ENCODE data around the gene CNTNAP2. TPM values are rescaled to one million over a fixed set of nuclear protein-coding genes. Genes with fewer than 3 reads are reported as not detected.

The CNTNAP2 gene
- total RNA-seq, 1 experiment from 2014 or later = 60.0 TPM

- BruUV-seq (replicated peaks) = no TSS peak
- no peak overlapping the region for H3K27ac ChIP-seq (ENCODE audit: low read depth, low read length, poor library complexity, severe bottlenecking)
- ChIA-PET POLR2A (ENCODE audit: low non-redundant PET) (no interaction called here), CTCF (no interaction called here)
- no peak overlapping the region for H3K4me3 ChIP-seq (ENCODE audit: low read depth, low read length, poor library complexity, severe bottlenecking)
- no peaks in the 10 kb centered on the region for H3K9me3 ChIP-seq (ENCODE audit: low read depth, low read length, poor library complexity, severe bottlenecking)
- H3K27me3 ChIP-seq (replicated peaks; ENCODE audit: insufficient read depth, low read depth, low read length, poor library complexity) = no peaks in the 10 kb centered on the region
- no peak for DNase-seq (ENCODE audit: low spot score)
- no peaks in the 10 kb centered on the region for H3K4me1 ChIP-seq (ENCODE audit: insufficient read depth, low read length, poor library complexity, severe bottlenecking)
- no peaks in the 10 kb centered on the region for H3K36me3 ChIP-seq (ENCODE audit: insufficient read depth, low read length, poor library complexity, severe bottlenecking)
- intact Hi-C loops (cut with micrococcal nuclease; ENCODE audit: unreplicated experiment) = no loop called here
- TF ChIP-seq EZH2 (IDR thresholded peaks at IDR 0.05; ENCODE audit: borderline replicate concordance, low read depth, low read length, poor library complexity, severe bottlenecking) = no peak
- TF ChIP-seq, protein P1, sequence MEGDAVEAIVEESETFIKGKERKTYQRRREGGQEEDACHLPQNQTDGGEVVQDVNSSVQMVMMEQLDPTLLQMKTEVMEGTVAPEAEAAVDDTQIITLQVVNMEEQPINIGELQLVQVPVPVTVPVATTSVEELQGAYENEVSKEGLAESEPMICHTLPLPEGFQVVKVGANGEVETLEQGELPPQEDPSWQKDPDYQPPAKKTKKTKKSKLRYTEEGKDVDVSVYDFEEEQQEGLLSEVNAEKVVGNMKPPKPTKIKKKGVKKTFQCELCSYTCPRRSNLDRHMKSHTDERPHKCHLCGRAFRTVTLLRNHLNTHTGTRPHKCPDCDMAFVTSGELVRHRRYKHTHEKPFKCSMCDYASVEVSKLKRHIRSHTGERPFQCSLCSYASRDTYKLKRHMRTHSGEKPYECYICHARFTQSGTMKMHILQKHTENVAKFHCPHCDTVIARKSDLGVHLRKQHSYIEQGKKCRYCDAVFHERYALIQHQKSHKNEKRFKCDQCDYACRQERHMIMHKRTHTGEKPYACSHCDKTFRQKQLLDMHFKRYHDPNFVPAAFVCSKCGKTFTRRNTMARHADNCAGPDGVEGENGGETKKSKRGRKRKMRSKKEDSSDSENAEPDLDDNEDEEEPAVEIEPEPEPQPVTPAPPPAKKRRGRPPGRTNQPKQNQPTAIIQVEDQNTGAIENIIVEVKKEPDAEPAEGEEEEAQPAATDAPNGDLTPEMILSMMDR (conservative IDR thresholded peaks at IDR 0.05; ENCODE audit: low read depth, low read length) = no peak
Measured at GRCh38 chr7:146702898-146703297, 586.3 kb downstream of the CNTNAP2 start.

DNA sequence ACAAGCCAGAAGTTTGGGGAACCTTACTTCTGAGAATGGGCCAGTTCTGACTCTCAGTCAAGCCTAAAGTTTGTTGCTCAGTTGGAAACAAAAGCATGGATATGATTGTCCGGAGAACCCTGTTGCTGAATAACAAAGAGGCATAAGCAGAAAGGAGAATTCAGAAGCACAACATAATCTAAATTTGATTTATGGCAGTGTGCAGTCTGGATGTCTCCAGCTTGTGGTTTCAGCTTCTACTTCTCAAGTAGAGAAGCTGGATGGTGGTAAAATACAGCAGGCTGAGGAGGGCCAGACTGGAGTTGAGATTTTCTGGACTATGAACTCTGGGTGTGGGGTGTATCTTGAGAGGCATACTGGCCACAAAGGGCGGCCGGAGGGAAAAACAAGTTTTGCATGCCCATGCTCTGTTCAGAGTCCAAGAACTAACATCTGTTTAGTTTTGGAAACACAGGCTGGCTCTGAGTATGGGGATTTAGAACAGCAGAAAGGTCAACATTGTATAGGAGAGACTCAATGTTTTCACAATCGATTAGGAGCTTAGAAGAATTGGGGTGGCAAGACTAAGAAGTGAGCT, 592.9 kb downstream of the CNTNAP2 start:
- CTCF ChIA-PET = no interaction called here
- TF ChIP-seq EZH2 (IDR thresholded peaks at IDR 0.05; ENCODE audit: borderline replicate concordance, low read depth, low read length, poor library complexity, severe bottlenecking) = no peak
- TF ChIP-seq, protein P1 (conservative IDR thresholded peaks at IDR 0.05; ENCODE audit: low read depth, low read length) = no peak

GRCh38 chr7:146713205-146713604, 596.6 kb downstream of the CNTNAP2 start:
- Histone ChIP-seq H3K4me3 (ENCODE audit: low read depth, low read length, poor library complexity, severe bottlenecking) (no peak overlapping the region), H3K36me3 (ENCODE audit: insufficient read depth, low read length, poor library complexity, severe bottlenecking) (no peaks in the 10 kb centered on the region), H3K4me1 (ENCODE audit: insufficient read depth, low read length, poor library complexity, severe bottlenecking) (no peaks in the 10 kb centered on the region), H3K27me3 (replicated peaks; ENCODE audit: insufficient read depth, low read depth, low read length, poor library complexity) (no peaks in the 10 kb centered on the region), H3K27ac (ENCODE audit: low read depth, low read length, poor library complexity, severe bottlenecking) (no peak overlapping the region), H3K9me3 (ENCODE audit: low read depth, low read length, poor library complexity, severe bottlenecking) (no peaks in the 10 kb centered on the region)
- ChIA-PET CTCF (no interaction called here), POLR2A (ENCODE audit: low non-redundant PET) (no interaction called here)
- DNase-seq (ENCODE audit: low spot score) = no peak
- no peak for TF ChIP-seq EZH2 (IDR thresholded peaks at IDR 0.05; ENCODE audit: borderline replicate concordance, low read depth, low read length, poor library complexity, severe bottlenecking)
- TF ChIP-seq, protein P1 (conservative IDR thresholded peaks at IDR 0.05; ENCODE audit: low read depth, low read length) = no peak
- BruUV-seq (replicated peaks) = no TSS peak
- intact Hi-C loops (cut with micrococcal nuclease; ENCODE audit: unreplicated experiment) = no loop called here

More for the DNA sequence above, 592.9 kb downstream of the CNTNAP2 start:
- no TSS peak for BruUV-seq (replicated peaks)
- H3K4me3 ChIP-seq (ENCODE audit: low read depth, low read length, poor library complexity, severe bottlenecking) = no peak overlapping the region
- no peaks in the 10 kb centered on the region for H3K4me1 ChIP-seq (ENCODE audit: insufficient read depth, low read length, poor library complexity, severe bottlenecking)
- H3K27ac ChIP-seq (ENCODE audit: low read depth, low read length, poor library complexity, severe bottlenecking) = no peak overlapping the region
- POLR2A ChIA-PET (ENCODE audit: low non-redundant PET) = no interaction called here
- no peaks in the 10 kb centered on the region for H3K36me3 ChIP-seq (ENCODE audit: insufficient read depth, low read length, poor library complexity, severe bottlenecking)
- H3K9me3 ChIP-seq (ENCODE audit: low read depth, low read length, poor library complexity, severe bottlenecking) = no peaks in the 10 kb centered on the region
- intact Hi-C loops (cut with micrococcal nuclease; ENCODE audit: unreplicated experiment) = no loop called here
- no peak for DNase-seq (ENCODE audit: low spot score)
- no peaks in the 10 kb centered on the region for H3K27me3 ChIP-seq (replicated peaks; ENCODE audit: insufficient read depth, low read depth, low read length, poor library complexity)
